Tongue (tissue), 2 donors: ENCODE results near the gene OR2AT4. TPM values are rescaled to one million over a fixed set of nuclear protein-coding genes. Genes with fewer than 3 reads are reported as not detected.
"Not testable (repeated sequence)": the region's sequence is repeated elsewhere in the genome, so short reads cannot be mapped to it uniquely, and the experiment has no call there.

ENCODE experiments used
- DNase-seq: peaks from one replicate; pipeline ENCODE4 v3.0.0-alpha.2; 2015
- total RNA-seq: library from RNA; depleted of rRNA; stranded (reverse); fragments of >200 nt; gene quantifications from one replicate; pipeline ENCODE4 v1.2.3, GENCODE V29; 2014

Gene OR2AT4
- total RNA-seq: not detected

DNA sequence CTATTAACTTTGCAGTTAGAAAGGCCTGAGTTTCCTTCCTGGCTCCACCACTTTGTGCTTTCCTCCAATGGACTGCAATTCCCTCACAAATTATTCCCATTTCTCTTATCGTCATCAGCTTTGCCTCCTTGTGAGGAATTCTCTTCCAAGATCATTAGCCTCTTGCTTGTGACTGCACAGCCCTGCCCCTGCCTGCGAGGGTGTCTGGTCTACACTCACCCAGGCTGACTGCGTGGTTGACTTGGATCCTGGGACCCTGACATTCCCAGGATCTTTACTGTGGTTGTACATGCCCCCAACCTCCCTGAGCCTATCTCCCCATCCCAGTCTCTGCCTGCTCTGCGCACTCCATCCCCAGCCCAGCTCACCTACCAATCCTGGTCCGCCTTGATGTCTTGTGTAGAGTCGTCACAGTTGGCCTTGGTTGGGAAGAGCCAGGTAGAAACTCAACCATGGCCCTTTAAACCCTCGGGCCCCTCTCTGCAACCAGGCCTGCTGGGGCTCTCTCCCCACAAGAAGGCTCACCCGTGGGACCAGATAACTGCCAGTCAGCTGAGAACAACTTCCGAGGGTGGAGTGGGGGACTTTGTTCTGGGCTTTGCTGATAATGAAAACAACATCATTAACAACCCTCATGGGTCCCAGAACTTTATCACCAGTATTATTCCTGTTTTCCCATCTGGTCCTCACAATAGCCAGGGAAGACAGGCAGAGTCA lies at the start of gene OR2AT4:
Gene OR2AT4, minus strand, starts transcription at position 421 of the 717 bp plus-strand sequence.
- DNase-seq: no peak

DNA sequence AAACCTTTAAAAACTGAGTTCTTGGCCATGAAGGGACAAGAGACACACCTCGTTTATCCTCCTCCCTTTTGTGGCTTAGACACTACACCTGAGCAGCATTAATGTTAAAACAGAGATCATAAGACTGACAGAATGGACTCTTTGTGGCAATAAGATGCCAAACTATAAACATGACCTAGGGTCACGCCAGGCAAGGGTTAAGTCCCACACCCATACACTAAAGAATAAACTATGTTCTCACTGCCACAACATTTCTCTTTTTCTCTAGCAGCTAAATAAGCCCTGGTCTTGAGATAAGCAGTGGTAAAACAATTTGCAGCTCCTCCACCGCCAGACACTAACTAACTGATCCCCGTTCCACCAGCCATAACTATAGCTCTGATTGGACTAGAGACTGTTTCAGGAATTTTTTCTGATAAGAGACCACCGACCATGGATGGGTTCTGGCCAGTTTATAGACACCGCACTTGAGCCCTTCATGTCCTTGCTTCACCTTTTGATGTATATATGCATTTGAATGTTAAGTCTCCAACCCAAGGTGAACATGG lies 49.4 kb upstream of the OR2AT4 start:
- DNase-seq: no peak

DNA sequence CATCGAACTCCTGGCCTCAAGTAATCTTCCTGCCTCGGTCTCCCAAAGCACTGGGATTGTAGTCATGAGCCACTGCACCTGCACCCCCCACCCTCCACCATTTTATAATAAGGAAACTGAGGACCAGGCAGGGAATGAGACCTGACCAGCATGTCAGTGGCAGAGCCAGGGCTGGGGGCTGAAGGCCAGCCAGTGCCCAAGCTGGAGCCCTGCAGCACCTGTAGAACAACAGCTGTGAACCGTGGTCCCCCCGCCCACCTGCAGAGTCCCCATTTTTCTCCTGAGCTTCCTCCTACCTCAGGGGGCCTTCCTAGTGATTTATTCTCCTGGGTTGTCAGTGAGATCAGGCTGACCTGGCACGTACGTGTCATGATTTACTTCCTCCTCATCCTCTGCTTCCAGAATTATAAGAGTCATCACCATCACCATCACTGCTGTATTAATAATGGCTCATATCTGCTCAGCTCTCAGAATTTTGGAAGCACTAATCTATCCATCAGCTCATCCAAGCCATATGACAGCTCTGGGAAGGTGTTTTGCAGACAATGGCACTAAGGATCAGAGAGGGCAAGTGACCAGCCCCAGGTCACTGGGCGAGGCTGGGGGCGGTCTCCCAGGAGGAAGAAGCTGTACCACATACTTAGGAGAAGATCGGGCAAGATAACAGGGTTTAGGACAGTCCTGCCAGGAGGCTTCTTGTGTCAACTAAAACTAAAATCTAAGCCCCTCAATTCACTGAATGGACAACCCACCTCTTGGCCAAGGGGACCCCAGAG lies 48.7 kb upstream of the OR2AT4 start:
- DNase-seq: no peak

DNA sequence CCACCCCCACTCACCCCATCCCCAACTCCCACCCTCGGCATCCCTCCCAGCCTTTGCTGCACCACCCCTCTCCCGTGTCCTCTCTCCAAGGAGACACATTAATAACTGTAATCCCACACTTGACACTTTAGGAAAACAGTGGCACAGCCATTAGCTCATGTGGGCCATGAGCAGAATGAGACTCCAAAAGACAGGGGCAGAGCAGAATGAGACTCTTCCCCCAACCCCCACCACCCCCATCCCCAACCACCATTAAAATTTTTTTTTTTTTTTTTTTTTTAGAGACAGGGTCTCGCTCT lies 48.0 kb upstream of the OR2AT4 start:
- no peak for DNase-seq

DNA sequence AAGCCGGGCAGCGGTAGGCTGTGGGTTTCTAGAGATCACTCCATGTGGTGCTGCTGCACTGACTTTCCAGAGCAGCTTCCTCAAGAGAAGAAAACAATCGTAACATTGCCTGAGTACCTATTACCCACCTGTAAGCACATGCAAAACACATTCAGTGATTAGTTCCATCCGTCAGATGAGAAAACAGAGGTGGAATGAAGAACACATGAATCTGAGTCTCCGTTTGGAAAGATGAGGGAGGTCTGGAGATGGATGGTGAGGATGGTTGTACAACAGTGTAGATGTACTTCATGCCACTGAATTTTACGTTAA lies 46.7 kb upstream of the OR2AT4 start:
- DNase-seq: no peak

DNA sequence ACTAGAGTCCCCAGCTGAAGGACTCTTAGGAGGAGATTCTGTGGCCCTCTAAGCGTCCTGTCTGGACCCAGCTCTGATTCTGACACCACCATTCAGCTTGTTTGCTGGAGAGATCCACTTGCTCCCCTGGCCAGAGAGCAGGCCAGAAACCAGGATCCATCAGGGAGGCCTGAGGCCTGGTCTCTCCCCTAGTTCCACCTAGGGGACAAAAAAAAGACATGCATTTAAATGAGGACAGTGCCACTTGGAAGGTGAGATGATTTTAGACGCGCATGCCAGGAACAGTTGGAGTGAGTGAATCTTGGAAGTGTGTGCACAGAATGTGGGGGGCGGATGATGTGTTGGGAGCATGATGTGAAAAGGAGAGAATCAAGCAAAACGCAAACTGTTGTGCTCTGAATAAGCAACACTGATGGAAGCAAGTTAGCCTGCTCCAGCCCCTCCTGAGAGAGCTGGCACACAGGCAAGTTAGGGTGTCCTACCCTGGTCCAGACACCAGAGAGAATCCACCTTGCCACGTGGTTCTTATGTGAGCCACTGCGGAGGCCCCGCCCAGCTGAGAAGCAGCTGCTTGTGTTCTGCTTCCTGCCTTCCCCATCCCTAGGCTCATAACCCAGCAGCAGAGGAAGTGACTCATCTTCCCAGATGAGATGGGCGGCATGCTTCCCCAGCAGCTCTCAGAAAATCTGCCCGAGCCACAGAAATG lies 46.2 kb upstream of the OR2AT4 start:
- peak; percentile 77 for DNase-seq

DNA sequence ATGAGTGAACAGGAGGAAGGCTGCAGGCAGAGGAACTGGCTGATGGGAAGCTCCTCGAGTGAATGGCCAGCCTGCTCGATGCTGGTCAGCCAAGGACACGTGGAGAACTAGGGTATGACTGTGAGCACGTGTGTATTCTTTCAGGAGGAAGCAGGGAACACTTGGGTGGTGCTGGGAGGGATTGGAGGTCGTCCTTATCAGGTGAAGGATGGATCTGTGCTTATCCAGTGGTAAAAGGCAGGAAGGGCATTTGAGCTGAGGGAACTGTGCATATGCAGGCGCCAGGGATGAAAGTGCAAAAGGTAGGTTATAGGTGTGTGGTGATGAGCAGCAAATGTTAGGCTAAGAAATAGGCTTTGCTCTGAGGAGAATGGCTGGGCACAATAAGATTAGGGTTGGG lies 44.5 kb upstream of the OR2AT4 start:
- DNase-seq: no peak

DNA sequence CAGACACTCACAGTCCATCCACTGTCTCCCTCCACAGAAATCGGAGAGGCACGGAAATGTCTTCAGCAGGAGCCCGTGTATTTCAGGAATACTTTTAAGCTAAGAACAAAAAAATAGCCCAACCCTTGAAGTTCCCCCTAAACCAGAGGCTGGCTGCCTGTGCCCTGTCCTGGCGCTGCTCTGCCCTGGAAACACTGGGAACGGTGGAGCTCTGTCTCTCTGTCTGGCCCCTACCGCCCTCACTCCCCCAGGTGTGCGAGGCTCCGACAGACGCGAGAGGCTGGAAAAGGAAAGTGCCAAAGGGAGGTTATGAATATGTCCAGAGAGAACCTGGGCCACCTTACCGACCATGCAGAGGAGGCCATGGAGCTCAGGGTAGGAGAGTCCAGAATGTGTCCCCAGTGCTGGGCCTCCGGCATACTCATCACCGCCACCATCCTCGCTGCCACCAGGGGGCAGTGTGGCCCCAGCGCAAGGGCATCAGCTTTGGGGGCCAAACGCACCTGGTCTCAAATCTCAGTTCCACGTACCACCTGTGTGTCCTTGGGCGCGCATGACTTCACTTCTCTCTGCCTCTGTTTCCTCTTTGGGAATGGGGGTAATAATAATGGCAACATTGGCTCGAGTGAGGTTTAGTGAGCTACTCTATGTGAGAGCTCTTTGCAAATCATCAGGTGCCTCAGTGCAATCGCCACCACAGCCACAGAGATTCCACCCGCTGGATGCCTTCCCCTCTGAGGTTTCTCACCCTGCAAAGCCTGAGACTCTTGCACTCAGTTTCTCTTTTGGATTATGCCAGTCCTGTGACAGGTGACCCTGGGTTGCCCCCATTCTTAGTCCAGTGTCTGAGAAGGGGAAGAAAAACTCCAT lies 43.8 kb upstream of the OR2AT4 start:
- peak; percentile 74 for DNase-seq

DNA sequence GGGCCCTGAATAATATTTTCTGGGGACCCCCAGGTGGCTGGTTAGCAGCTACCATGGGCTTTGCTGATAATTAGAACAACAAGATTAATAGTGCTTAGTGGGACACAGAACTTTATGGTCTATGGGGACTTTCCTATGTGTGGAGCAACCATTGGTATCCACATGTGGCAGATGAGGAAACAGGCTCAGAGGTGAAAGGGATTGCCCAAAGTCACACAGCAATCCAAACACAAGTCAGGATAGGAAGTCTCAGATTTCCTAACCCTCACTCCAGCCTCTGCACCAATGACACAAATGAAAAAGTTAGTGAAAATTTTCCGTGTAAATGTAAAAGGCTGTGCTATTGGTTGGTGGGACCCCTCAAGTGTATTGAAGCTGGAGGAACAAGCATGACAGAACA lies 39.0 kb upstream of the OR2AT4 start:
- no peak for DNase-seq

DNA sequence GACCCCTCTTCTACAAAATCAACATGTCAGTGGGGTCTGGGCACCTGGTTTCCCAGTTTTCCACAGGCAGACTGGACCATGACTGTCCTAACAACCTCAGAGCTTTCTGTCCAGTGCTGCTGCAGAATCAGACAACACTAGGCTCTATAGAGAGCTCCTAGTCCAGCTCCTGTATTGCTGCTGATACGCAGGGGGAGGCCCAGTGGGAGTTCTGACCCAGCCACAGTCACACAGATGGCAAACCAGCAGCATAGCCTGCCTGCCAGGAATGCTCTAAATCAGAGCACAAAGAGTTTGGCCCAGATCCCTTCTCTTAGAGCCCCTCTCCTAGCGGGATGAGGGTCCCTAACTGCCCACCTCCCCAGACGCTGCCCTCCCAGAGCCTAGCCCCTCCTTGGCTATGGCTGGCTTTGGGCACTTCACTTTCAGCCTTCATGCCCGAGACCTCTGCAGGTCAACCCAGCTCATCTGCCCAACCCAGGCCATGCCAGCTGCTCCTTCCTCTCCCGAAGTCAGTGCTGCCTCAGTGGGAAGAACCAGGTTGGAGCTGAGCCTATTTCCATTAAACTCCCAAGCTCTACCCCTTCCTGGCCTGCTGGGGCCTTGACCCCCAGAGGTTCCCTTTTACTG lies 38.5 kb upstream of the OR2AT4 start:
- DNase-seq: no peak

DNA sequence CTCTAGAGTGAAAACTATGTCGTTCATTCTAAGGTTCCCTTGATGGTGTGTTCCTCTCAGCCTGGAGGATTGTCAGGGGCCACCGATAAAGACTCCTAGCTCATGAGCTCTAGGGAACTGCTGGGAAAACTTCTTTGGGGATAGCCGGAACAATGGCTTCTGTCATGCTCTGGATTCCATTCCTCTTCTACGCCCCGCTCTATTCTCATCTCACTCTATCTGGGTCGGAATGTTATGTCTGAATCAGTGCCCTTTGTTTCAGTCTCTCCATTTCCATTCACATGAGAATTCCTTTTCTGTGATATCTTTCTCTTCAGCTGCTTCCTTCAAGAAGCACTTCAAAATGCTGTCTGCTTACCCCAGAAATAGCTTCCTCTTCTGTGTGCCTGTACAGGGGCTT lies 37.3 kb upstream of the OR2AT4 start:
- DNase-seq: no peak

DNA sequence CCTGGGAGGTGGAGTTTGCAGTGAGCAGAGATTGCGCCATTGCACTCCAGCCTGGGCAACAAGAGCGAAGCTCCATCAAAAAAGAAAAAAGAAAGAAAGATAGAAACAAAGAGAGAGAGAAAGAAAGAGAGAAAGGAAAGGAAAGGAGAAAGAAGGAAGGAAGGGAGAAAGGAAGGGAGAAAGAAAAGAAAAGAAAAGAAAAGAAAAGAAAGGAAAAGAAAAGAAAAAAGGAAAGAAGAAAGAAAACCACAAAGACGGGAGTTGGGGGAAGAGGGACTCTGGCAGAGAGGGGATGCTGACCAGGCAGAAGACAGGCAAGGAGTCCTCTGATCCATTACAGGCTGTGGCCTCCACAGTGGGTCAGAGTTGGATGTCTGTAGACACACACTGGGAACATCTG lies 35.4 kb upstream of the OR2AT4 start:
- DNase-seq: no peak

DNA sequence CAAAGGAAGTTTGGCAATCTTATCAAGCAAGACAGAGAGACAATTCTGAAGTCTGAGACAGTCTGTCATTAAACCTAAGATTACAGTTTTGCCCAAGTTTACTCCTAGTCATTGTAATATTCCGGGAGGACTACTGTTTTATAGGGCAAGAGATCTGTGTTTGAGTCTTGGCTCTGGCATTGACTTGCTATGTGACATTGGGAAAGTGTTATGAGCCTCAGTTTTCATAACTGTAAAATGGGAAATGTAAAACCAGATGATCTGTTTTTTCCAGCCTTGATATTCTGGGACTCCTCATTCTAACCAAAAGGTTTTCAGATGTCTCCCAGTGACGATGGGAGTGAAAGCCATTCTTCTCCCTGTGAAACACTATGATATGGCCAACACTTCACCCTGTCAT lies 29.9 kb upstream of the OR2AT4 start:
- DNase-seq: no peak

DNA sequence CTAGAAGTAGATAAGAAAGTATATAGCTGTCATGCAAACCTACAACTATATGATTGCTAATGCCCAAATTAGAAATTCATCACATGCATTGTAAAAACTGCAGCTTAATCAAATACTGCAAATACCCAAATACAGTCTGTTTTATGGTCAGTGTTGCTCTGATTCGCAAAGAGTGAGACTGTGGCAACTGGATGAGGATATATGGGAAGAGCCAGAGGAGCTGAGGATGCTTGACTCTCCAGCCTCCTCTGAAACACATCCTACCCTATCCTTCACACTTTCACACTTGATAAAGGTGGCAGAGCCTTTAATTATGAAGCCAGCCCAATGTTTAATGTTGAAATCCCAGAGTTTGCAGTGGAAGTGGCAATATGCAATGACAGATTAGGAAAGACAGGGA lies 21.9 kb upstream of the OR2AT4 start:
- no peak for DNase-seq

DNA sequence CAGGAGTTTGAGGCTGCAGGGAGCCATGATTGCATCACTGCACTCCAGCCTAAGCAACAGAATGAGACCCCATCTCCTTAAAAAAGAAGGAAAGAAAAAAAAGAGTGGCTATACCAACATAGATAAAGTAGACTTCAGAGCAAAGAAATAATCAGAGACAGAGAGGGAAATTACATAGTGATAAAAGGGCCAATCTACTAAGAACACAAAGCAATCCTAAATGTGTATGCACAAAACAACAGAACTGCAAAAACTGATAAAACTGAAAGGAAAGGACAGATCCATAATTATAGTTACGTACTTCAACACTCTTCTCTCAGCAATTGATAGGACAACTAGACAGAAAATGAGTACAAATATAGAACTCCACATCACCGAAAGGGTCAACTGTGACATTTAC lies 17.8 kb upstream of the OR2AT4 start:
- DNase-seq: no peak

DNA sequence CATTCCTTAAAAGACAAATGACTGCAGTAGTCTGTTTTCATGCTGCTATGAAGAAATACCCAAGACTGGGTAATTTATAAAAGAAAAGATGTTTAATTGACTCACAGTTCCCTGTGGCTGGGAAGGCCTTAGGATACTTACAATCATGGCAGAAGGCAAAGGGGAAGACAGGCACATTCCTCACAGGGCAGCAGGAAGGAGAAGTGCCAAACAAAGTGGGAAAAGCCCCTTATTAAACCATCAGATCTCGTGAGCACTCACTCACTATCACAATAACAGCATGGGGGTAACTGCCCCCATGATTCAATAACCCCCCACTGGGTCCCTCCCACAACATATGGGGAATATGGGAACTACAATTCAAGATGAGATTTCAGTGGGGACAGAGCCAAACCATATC lies 16.4 kb upstream of the OR2AT4 start:
- DNase-seq: no peak

DNA sequence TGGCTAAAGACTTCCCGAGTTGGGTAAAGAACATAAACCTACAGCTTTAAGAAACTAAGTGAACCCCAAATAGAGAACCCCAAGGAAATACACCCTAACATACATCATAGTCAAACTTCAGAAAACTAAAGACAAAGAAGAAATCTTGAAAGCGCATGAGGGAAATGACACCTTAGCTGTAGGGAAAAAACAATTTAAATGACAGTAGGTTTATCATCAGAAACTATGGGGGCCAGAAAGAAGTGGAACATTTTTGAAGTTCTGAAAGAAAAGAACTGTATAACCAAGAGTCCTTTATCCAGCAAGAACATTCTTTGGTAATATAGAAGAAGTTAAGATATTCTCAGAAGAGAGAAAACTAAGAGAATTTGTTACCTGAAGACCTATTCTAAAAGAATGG lies 15.5 kb upstream of the OR2AT4 start:
- no peak for DNase-seq

DNA sequence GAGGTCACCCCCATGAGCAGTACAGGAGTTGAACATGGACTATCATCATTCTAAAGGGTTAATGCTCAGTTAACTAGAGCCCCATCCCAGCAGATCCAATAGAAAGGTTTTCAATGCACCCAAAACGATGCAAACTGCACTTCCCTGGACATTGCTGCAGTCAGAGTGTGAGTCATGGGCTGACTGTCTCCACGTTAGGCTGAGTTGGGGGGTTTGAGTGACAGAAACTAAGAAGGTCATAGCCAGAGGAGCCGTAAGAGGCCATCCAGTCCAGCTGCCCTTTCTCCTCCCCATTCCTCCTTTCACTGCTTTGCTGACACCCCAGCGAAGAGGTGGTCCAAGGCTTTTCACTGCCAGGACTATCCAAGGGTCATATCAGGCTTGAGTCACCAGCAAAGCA lies 10.5 kb upstream of the OR2AT4 start:
- no peak for DNase-seq

DNA sequence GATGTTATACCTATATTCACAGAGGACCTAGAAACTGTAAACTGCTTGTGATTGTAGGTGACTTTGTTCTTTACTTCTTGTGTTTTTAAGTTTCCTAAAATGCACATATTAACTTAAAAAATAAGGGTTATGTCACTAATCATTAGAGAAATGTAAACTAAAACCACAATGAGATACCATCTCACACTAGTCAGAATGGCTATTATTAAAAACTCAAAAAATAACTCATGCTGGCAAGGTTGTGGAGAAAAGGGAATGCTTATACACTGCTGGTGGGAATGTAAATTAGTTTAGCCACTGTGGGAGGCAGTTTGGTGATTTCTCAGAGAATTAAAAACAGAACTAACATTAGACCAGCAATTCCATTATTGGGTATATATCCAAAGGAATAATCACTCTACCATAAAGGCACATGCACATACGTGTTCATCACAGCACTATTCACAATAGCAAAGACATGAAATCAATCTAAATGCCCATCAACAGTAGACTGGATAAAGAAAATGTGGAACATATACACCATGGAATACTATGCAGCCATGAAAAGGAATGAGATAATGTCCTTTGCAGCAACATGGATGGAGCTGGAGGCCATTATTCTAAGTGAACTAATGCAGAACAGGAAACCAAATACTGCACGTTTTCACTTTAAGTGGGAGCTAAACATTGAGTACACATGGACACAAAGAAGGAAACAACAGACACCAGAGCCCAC lies 9.4 kb upstream of the OR2AT4 start:
- DNase-seq: not testable (repeated sequence)

DNA sequence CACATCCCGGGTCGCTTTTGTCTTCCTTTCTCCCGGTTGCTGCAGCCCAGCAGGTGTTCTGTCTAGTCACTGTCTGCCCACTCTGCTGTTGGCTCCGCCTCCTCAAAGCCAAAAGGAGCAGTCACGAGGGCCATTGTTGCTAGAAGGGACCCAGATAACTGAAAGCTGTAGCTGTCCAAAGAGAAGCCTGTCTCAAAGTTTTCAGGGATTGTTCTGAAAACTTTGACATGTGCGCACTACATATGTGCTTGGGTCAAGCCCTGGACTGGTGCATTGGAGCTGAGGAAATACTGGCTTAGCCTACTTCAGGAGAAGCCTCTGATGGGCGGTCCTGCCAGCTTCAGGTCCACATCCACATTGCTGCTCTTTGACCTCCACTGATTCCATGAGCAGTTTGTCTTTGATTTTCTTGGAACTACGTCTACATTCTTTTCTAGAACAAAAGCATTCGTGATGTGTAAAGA lies 8.8 kb upstream of the OR2AT4 start:
- DNase-seq: no peak

DNA sequence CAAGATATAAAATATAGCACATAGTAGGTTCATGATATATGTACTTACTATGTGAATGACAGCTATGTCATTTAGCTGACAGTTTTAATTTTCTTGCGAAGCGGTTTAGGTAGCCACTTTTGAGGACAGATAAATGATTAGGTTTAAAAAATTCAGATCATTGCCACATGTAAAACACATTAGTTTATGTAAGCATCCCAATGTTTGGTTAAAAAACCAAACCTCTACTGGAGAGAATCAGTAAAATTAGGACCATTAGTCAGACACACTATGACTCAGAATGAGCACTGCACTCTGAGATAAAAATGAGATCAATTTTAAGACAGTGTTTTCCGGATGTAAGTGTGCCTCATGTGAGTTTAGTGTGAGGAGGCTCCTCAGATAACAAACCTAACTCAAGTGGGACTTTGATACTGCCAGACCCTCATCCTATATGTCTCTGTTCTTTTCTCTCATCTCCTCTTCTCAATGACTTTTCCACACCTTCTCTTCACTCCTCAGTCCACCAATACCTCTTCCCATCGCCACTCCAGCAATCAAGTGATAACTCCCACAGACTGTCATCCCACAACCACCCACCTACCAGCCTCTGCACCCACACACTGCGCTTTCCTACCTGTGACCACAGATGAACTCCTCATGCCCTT lies 6.8 kb upstream of the OR2AT4 start:
- no peak for DNase-seq
